GM12873 (cell line): ENCODE results near the gene PRTG.

Experiments
- TF ChIP-seq, protein P1 (sequence below): IDR thresholded peaks from 2 replicates; pipeline ENCODE4 v1.5.1; 2012; ENCODE audit warnings: low read depth, mild to moderate bottlenecking, moderate library complexity, low read length, control low read depth; ENCODE audit not compliant: insufficient read depth; ENCODE audit errors: missing control alignments

The PRTG gene

GRCh38 chr15:55669270-55669669 is 73.7 kb downstream of the PRTG start:
- TF ChIP-seq, protein P1, sequence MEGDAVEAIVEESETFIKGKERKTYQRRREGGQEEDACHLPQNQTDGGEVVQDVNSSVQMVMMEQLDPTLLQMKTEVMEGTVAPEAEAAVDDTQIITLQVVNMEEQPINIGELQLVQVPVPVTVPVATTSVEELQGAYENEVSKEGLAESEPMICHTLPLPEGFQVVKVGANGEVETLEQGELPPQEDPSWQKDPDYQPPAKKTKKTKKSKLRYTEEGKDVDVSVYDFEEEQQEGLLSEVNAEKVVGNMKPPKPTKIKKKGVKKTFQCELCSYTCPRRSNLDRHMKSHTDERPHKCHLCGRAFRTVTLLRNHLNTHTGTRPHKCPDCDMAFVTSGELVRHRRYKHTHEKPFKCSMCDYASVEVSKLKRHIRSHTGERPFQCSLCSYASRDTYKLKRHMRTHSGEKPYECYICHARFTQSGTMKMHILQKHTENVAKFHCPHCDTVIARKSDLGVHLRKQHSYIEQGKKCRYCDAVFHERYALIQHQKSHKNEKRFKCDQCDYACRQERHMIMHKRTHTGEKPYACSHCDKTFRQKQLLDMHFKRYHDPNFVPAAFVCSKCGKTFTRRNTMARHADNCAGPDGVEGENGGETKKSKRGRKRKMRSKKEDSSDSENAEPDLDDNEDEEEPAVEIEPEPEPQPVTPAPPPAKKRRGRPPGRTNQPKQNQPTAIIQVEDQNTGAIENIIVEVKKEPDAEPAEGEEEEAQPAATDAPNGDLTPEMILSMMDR = no peak

DNA sequence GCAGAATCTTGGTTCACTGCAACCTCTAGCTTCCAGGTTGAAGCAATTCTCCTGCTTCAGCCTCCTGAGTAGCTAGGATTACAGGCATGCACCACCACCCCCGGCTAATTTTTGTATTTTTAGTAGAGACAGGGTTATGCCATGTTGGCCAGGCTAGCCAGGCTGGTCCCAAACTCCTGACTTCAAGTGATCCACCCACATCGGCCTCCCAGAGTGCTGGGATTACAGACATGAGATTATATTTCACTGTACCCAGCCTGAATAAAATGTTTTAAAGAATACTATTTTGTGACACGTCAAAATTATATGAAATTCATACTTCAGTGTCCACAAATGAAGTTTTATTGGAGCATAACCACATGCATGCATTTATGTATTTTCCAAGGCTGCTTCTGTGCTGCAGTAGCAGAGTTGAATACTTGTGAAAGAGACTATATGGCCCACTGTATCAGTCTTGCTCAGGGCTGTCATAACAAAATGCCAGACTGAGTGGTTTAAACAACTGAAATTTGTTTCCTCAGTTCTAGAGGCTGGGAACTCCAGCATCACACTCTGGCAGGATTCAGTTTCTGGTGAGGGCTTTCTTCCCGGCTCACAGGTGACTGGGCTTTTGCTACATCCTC is 77.2 kb downstream of the PRTG start:
- TF ChIP-seq, protein P1 = no peak

DNA sequence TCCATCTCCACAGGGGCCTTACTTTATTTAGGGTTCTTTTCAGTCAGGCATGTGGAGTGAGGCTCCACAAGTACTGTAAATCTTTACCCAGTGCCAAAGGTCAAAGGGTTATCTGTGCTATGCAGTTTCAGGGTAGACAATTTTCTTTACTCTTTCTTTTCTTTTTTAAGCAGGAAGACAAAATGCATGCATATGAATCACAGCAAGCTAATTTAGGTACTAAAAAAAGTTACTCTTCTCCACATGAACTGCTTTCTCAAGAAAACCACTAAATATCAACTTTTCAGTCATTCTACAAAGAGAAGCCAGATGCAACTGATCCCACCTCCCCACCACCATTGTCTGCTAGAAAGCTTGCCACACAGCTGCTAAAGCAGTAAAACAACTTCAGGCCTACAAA is 81.5 kb downstream of the PRTG start:
- TF ChIP-seq, protein P1 = no peak

GRCh38 chr15:55660153-55660552 is 82.8 kb downstream of the PRTG start:
- TF ChIP-seq, protein P1 = no peak

- TF ChIP-seq, protein P1 = no peak
These were observed 83.5 kb downstream of the PRTG start for GRCh38 chr15:55659481-55659880.

GRCh38 chr15:55658886-55659285 is 84.1 kb downstream of the PRTG start:
- TF ChIP-seq, protein P1 = no peak

DNA sequence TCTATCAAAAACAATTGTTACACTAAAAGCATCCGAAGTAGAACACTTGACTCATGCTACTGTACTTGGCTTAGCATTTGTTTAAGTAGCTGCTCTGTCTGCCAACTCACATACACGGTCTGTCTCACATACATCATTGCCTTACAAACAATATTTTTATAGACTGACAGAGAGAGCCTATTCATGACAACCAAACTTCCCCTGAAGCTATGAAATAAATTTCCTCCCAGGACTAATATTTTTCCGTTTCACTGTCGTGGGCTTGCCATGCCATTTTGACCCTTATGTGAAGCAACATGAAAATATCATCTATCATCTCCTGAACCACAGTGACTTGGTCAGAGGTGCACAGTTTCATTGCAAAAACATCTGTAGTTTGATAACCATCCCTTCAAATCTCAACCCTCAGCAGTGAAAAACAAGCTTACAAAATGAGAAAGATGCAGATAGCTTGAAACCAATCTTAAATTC is 88.4 kb downstream of the PRTG start:
- TF ChIP-seq, protein P1 = no peak
